ENCODE results near the gene CAB39. TPM values are rescaled to one million over a fixed set of nuclear protein-coding genes. Genes with fewer than 3 reads are reported as not detected.

CAB39 gene
- polyA plus RNA-seq, 2 donors: 29.7 to 33.6 TPM

DNA sequence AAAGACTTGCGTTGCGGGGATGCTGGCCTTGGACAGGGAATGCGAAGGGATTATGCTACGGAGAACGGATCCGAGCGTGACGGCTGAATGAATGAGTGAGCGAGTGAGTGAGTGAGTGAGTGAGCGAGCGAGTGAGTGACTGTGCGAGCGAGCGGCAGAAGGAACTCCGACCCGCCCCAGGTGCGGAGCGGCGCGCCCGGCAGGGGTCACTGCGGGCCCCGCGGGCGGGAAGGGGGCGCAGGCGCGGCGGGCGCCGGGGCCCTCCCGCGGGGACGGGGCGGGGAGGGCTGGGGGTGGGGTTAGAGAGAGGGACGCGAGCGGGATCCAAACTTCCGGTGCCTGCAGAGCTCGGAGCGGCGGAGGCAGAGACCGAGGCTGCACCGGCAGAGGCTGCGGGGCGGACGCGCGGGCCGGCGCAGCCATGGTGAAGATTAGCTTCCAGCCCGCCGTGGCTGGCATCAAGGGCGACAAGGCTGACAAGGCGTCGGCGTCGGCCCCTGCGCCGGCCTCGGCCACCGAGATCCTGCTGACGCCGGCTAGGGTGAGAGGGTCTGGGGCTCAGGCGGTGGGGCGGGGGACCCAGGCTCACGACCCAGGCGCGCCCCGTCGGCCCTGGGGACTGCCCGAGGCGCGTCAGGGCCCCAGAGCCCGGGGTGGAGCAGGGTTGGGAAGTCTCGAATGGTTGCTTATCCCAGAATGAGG is 152.1 kb downstream of the CAB39 start, which contains the start of gene ITM2C:
Gene ITM2C, plus strand, starts transcription at position 338 of the 702 bp plus-strand sequence. Its CDS starts 84 bp downstream, at position 422.
- H3K4me1 ChIP-seq (ENCODE audit: control insufficient read depth in 2 of 2, insufficient read depth in 2 of 2, low read length in 1 of 2): peaks cover 3 to 10% of the 10 kb centered on the region in 2 donors
- peak within 1 kb of the TSS; percentile 59 to 69 for H3K4me3 ChIP-seq (ENCODE audit: low read depth in 1 of 2, low read length in 2 of 2)
- H3K27ac ChIP-seq (ENCODE audit: low read depth in 2 of 2, low read length in 1 of 2): peak within 1 kb of the TSS in 1 of 2 donors; percentile 15
- no peaks in the 10 kb centered on the region for H3K36me3 ChIP-seq (ENCODE audit: control insufficient read depth in 2 of 2, insufficient read depth in 2 of 2, low read length in 1 of 2)
- WGBS, 2 donors: 0 to 1% methylated on average over 57 to 76 of the region's 76 CpGs
- H3K9me3 ChIP-seq (ENCODE audit: control insufficient read depth in 2 of 2, insufficient read depth in 1 of 2, low read depth in 1 of 2, low read length in 1 of 2): no peaks in the 10 kb centered on the region
- H3K27me3 ChIP-seq (ENCODE audit: control insufficient read depth in 1 of 2, insufficient read depth in 2 of 2, low read length in 2 of 2): no peaks in the 10 kb centered on the region

DNA sequence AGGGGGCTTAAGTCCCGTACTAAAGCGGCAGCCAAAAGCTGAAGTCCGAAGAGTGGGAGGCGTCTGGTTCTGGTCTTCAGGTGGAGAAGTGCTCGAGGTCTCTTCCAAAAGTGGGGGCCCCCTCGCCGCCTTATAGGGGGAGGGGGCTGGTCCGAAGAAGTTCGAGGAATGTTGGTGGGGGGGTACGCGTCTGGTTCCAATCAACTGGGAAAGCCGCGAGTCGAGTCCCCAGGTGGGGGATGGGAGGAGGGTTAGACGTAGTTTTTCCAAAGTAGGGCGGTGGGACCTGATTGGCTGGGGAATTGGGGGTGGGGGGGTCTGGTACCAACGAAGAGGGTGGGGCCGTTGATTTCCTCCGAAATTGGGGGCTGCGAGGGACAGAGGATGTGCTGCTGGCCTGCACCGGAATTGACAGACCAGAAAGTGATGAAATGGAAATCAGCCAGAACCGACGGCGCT is 152.7 kb downstream of the CAB39 start:
- WGBS, 2 donors: 2% methylated on average over 21 to 24 of the region's 24 CpGs
- peak overlapping the region; percentile 59 to 69 for H3K4me3 ChIP-seq (ENCODE audit: low read depth in 1 of 2, low read length in 2 of 2)
- no peaks in the 10 kb centered on the region for H3K9me3 ChIP-seq (ENCODE audit: control insufficient read depth in 2 of 2, insufficient read depth in 1 of 2, low read depth in 1 of 2, low read length in 1 of 2)
- H3K4me1 ChIP-seq (ENCODE audit: control insufficient read depth in 2 of 2, insufficient read depth in 2 of 2, low read length in 1 of 2): peaks cover 7 to 12% of the 10 kb centered on the region in 2 donors
- no peaks in the 10 kb centered on the region for H3K36me3 ChIP-seq (ENCODE audit: control insufficient read depth in 2 of 2, insufficient read depth in 2 of 2, low read length in 1 of 2)
- H3K27ac ChIP-seq (ENCODE audit: low read depth in 2 of 2, low read length in 1 of 2): peak overlapping the region in 1 of 2 donors; percentile 15
- no peaks in the 10 kb centered on the region for H3K27me3 ChIP-seq (ENCODE audit: control insufficient read depth in 1 of 2, insufficient read depth in 2 of 2, low read length in 2 of 2)

DNA sequence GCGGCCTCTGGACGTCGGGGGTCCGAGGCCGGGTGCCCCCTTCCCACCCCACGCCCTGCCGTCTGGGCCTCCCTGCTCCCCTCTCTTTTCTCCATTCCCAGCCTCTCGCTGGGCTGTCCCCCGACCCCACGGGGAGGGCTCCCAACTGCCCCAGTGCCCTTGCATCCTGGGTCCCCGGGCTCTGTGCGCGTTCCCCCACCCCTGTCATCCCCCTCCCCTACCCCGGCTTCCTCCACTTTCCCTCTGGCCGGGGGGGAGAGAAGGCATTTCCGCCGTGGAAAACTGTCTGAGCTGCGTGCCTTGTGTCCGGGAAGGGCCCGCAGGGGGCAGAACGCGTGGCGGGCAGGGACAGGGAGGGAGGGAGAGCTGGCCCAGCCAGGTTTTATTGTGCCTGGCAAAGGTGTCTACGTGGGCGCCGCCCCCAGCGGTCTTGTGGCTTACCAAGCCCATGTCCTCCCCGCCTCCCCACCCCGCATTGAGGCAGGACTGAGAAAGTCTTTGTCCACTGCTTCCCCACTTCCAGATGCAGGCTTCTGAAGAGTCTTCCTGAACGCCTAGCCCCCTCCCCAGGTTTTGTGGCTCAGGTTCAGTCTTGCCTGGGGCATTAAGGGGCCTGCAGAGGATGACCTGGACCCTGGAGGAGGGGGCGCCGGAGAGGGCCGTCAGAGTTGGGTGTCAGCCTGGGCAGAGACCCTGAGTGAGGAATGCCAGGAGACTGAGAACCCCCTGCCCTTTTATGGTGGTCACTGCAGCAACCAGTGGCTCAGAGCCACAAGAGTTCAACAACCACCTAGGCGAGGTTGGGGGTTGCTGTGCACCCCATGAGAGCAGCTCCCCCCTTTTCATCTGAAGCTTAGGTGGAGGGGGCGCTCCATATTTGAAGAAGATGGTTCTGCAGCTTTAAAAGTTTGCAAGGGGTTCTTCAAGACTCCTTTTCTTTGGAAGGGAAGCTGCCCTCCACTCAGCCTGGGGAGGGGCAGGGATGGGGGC is 153.4 kb downstream of the CAB39 start:
- H3K27ac ChIP-seq (ENCODE audit: low read depth in 2 of 2, low read length in 1 of 2): peak overlapping the region in 1 of 2 donors; percentile 28
- no peaks in the 10 kb centered on the region for H3K27me3 ChIP-seq (ENCODE audit: control insufficient read depth in 1 of 2, insufficient read depth in 2 of 2, low read length in 2 of 2)
- H3K9me3 ChIP-seq (ENCODE audit: control insufficient read depth in 2 of 2, insufficient read depth in 1 of 2, low read depth in 1 of 2, low read length in 1 of 2): no peaks in the 10 kb centered on the region
- H3K4me3 ChIP-seq (ENCODE audit: low read depth in 1 of 2, low read length in 2 of 2): peak overlapping the region in 1 of 2 donors; percentile 59
- H3K4me1 ChIP-seq (ENCODE audit: control insufficient read depth in 2 of 2, insufficient read depth in 2 of 2, low read length in 1 of 2): peaks cover 8 to 15% of the 10 kb centered on the region in 2 donors
- H3K36me3 ChIP-seq (ENCODE audit: control insufficient read depth in 2 of 2, insufficient read depth in 2 of 2, low read length in 1 of 2): no peaks in the 10 kb centered on the region
- WGBS, 2 donors: 14 to 17% methylated on average over 28 to 35 of the region's 35 CpGs

DNA sequence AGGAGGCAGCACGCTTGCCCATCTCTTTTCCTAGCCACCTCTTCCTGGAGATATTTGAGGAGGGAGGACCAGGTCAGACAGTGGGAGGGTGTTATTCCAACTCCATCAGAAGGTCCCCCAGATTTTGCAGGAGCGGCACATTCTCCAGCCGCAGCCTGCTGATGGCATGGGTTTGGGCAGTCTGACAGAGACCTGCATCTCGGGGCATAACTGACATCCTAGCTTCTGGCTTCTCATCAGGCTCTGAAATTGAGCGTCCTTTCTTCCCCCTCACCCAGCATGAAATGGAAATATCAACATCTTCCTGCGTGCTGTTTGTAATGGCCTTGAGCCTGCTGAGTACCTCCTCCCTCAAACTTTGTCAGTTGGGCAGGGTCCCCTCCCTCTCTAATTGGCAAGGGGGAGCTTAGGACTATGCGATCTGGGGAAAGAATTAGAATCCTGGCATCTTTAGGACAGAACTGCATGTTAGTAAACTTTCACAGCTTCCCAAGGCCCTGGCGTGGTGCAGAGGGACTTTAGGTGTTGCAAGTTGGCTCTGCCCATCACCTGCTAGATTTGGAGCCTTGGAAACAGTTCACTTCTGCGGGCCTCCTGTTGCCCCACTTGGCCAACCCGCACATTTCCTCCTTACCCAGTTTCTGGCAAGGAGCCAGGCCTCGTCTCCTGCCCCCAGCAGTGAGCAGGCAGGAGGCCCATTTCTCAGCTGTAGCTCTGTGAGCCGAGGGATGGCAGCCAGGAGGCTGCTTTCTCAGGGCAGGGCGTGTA is 154.3 kb downstream of the CAB39 start:
- Histone ChIP-seq H3K4me3 (ENCODE audit: low read depth in 1 of 2, low read length in 2 of 2) (no peak overlapping the region), H3K4me1 (ENCODE audit: control insufficient read depth in 2 of 2, insufficient read depth in 2 of 2, low read length in 1 of 2) (peaks cover 8 to 20% of the 10 kb centered on the region in 2 donors), H3K36me3 (ENCODE audit: control insufficient read depth in 2 of 2, insufficient read depth in 2 of 2, low read length in 1 of 2) (no peaks in the 10 kb centered on the region), H3K27me3 (ENCODE audit: control insufficient read depth in 1 of 2, insufficient read depth in 2 of 2, low read length in 2 of 2) (no peaks in the 10 kb centered on the region), H3K9me3 (ENCODE audit: control insufficient read depth in 2 of 2, insufficient read depth in 1 of 2, low read depth in 1 of 2, low read length in 1 of 2) (no peaks in the 10 kb centered on the region), H3K27ac (ENCODE audit: low read depth in 2 of 2, low read length in 1 of 2) (peak overlapping the region in 1 of 2 donors; percentile 50)
- WGBS, 2 donors: 30% methylated on average over 13 of the region's 13 CpGs

DNA sequence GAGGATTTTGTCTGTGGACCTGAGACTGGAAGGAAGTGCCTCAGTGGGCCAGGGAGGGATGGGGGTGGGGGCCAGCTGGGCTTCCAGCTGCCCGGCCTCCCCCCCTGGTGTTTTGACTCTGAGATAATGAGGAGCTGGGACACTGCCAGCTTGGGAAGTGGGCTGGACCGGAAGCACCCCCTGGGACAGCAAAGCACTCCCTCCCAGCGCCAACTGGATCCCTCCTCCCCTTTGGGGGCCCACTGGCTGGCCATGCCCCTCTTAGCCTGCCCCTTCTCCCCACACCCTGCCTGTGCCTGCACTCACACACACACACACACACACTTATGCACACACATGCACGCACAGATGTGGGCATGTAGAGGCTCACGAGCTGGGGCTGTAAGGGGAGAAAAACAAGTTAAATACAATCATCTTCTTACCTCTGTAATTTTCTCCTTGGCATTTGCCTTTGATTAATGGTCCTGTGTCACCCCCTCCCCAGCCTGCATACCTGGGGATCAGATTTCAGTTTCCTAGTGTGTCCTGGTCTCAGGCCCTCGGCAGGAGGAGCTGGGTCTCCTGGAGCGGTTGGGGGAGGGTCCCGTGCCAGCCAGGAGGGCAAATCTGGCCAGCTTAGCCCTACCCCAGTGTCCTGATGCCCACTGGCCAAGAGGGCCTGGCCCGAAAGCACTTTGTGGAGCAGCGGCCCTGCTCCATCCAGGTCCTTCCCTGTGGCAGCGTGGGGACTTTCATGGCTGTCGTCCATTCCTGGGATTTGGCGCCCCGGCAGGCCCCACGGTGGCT is 155.7 kb downstream of the CAB39 start:
- Histone ChIP-seq H3K4me1 (ENCODE audit: control insufficient read depth in 2 of 2, insufficient read depth in 2 of 2, low read length in 1 of 2) (peaks cover 8 to 20% of the 10 kb centered on the region in 2 donors), H3K4me3 (ENCODE audit: low read depth in 1 of 2, low read length in 2 of 2) (no peak overlapping the region), H3K27ac (ENCODE audit: low read depth in 2 of 2, low read length in 1 of 2) (peak overlapping the region; percentile 4 to 20), H3K36me3 (ENCODE audit: control insufficient read depth in 2 of 2, insufficient read depth in 2 of 2, low read length in 1 of 2) (no peaks in the 10 kb centered on the region), H3K9me3 (ENCODE audit: control insufficient read depth in 2 of 2, insufficient read depth in 1 of 2, low read depth in 1 of 2, low read length in 1 of 2) (no peaks in the 10 kb centered on the region), H3K27me3 (ENCODE audit: control insufficient read depth in 1 of 2, insufficient read depth in 2 of 2, low read length in 2 of 2) (no peaks in the 10 kb centered on the region)
- 75 to 77% methylated on average over 15 of the region's 15 CpGs for WGBS, 2 donors

DNA sequence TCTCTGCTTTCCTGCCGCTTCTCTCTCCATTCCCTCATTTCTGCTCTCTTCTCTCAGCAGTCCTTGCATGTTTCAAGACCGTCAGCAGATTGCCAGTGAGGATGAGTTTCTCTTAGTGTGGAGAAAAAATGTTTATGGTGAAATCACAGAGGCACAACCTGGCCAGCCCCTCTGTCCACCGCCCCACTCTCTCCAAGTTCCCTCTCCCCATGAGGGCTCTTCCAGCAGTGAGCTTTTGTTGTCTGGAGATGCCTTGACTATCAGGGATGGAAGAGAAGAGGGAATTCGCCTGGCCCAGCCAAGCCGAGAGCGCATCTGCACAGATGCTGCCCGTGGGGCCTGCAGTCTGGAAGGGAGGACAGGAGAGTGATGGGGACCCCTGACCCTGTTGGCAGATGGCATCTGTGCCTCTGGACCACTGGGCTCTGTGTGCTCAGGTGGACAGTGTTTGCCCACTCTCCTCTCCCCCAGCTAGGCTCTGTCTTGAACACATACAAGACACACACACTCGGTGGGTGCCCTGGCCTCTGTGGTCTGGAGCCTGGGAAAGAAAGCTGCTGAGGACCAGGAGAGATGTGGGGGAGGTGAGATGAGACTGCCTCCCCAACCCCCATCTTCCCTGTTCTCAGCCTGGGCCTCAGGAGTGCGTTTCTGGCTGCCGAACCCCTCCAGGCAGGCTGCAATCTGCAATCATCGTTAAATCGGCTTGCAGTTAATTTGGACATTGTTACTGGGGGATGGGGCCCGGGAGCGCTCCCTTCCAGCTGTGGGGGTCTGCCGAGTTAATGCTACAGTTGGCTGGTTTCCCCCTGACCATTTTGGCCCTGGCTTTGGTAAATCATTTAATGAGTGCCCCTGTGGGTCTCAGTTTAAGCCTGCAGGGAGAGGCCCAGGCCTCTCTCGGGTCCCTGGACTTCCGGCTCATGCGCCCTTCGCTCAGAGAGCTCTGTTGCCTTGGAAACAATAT is 156.6 kb downstream of the CAB39 start:
- Histone ChIP-seq H3K4me1 (ENCODE audit: control insufficient read depth in 2 of 2, insufficient read depth in 2 of 2, low read length in 1 of 2) (peaks cover 7 to 17% of the 10 kb centered on the region in 2 donors), H3K27ac (ENCODE audit: low read depth in 2 of 2, low read length in 1 of 2) (peak overlapping the region; percentile 9 to 20)

DNA sequence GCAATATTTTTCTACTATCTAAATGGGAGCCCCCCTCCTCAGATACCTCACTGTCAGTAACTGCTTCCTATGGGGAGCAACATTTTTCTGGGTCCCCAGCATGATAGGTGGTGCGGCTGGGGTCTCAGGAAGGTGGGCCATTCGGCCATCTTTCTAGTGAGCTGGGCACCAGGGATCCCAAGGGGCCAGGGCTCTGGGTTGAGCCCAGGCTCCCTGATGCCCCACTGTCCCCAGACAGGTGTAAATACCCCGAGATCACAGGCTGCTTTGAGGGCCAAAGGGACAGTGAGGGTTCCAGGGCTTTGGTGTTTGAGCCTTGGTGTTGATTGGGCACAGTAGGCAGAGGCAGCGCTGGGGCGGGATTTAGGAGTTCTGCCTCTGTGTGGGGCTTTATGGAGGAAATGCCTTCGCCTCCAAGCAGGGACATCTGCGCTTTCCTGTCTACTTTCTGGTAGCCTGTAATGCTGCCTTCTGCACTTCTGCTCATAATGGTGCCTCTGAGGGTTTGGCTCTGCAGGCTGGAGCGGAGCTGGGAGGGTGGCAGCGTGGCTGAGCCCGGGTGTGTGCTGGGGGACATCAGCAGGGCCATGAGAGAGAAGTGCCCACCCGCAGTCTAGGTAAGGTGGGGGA is 157.4 kb downstream of the CAB39 start:
- WGBS, 2 donors: 72 to 75% methylated on average over 11 of the region's 11 CpGs
- Histone ChIP-seq H3K27ac (ENCODE audit: low read depth in 2 of 2, low read length in 1 of 2) (peak overlapping the region in 1 of 2 donors; percentile 43), H3K4me1 (ENCODE audit: control insufficient read depth in 2 of 2, insufficient read depth in 2 of 2, low read length in 1 of 2) (peaks cover 5 to 15% of the 10 kb centered on the region in 2 donors), H3K4me3 (ENCODE audit: low read depth in 1 of 2, low read length in 2 of 2) (no peak overlapping the region), H3K27me3 (ENCODE audit: control insufficient read depth in 1 of 2, insufficient read depth in 2 of 2, low read length in 2 of 2) (no peaks in the 10 kb centered on the region), H3K9me3 (ENCODE audit: control insufficient read depth in 2 of 2, insufficient read depth in 1 of 2, low read depth in 1 of 2, low read length in 1 of 2) (no peaks in the 10 kb centered on the region), H3K36me3 (ENCODE audit: control insufficient read depth in 2 of 2, insufficient read depth in 2 of 2, low read length in 1 of 2) (no peaks in the 10 kb centered on the region)

More for the DNA sequence above, 156.6 kb downstream of the CAB39 start:
- WGBS, 2 donors: 76 to 81% methylated on average over 19 of the region's 19 CpGs
- H3K36me3 ChIP-seq (ENCODE audit: control insufficient read depth in 2 of 2, insufficient read depth in 2 of 2, low read length in 1 of 2): no peaks in the 10 kb centered on the region
- no peaks in the 10 kb centered on the region for H3K9me3 ChIP-seq (ENCODE audit: control insufficient read depth in 2 of 2, insufficient read depth in 1 of 2, low read depth in 1 of 2, low read length in 1 of 2)
- H3K4me3 ChIP-seq (ENCODE audit: low read depth in 1 of 2, low read length in 2 of 2): no peak overlapping the region
- no peaks in the 10 kb centered on the region for H3K27me3 ChIP-seq (ENCODE audit: control insufficient read depth in 1 of 2, insufficient read depth in 2 of 2, low read length in 2 of 2)
